H1 (cell line): Measurements from ENCODE around the gene PLSCR5.

Experiments
- ATF3 ChIP-seq: IDR thresholded peaks from 2 replicates; pipeline ENCODE4 v1.6.1; 2011; ENCODE audit warnings: low read depth, mild to moderate bottlenecking, low read length; ENCODE audit not compliant: insufficient read depth
- CBX5 ChIP-seq: fragments of 300-800, 300-1000 bp; sonication (generic); IDR thresholded peaks from 2 replicates; pipeline ENCODE4 v1.7.1; 2016; ENCODE audit warnings: antibody characterized with exemption, low read length, low read depth
- CTCF ChIP-seq, 3 experiments: IDR thresholded peaks; 1 replicate in 2 of 3; 2 replicates in 1 of 3; pipeline versions ENCODE4 v1.5.1 to v1.6.1; 2011; ENCODE audit warnings: low read length in 3 of 3, mild to moderate bottlenecking in 3 of 3, inconsistent platforms in 2 of 3, low read depth in 1 of 3, moderate library complexity in 1 of 3; ENCODE audit not compliant: insufficient read depth in 1 of 3; ENCODE audit errors: control extremely low read depth in 1 of 3
- EGR1 ChIP-seq: IDR thresholded peaks from 2 replicates; pipeline ENCODE4 v1.6.1; 2011; ENCODE audit warnings: low read depth, low read length, borderline replicate concordance
- EZH2 ChIP-seq: fragments of 200-600 bp; sonication (generic); IDR thresholded peaks from 2 replicates; pipeline ENCODE4 v1.7.1; 2012; ENCODE audit warnings: low read depth, mild to moderate bottlenecking, moderate library complexity, low read length, inconsistent platforms; ENCODE audit not compliant: severe bottlenecking
- MAX ChIP-seq: IDR thresholded peaks from 2 replicates; pipeline ENCODE4 v1.6.1; 2012; ENCODE audit warnings: inconsistent platforms
- POLR2AphosphoS5 ChIP-seq: IDR thresholded peaks from 2 replicates; pipeline ENCODE4 v1.6.1; 2011; ENCODE audit warnings: low read depth, low read length
- SAP30 ChIP-seq: fragments of 300-600 bp; sonication (generic); IDR thresholded peaks from 2 replicates; pipeline ENCODE4 v1.7.1; 2012; ENCODE audit warnings: low read length, moderate library complexity, mild to moderate bottlenecking, inconsistent platforms; ENCODE audit not compliant: insufficient read depth, insufficient replicate concordance

- no peak for TF ChIP-seq SAP30
- TF ChIP-seq CTCF (IDR thresholded peaks at IDR 0.05; ENCODE audit: control extremely low read depth in 1 of 3, insufficient read depth in 1 of 3, low read depth in 1 of 3, low read length in 3 of 3): no peak
- no peak for TF ChIP-seq EZH2
- TF ChIP-seq ATF3: no peak
- no peak for TF ChIP-seq CBX5
- no peak for TF ChIP-seq MAX
- TF ChIP-seq EGR1: no peak
- no peak for TF ChIP-seq POLR2AphosphoS5
These were observed 32.7 kb upstream of the PLSCR5 start for GRCh38 chr3:146637871-146638270.
